Endothelial cell of umbilical vein (primary cell): ENCODE measurements around the gene TFDP1. TPM values are rescaled to one million over a fixed set of nuclear protein-coding genes. Genes with fewer than 3 reads are reported as not detected.

Source experiments
- BruUV-seq: library from RNA; stranded (reverse); fragments of 400-500 nt; replicated peaks from 2 replicates; lab custom pipeline; 2021; lab: Mats Ljungman, UMichigan
- CTCF ChIA-PET: fragments of 300-600, 350-600 bp; sonication (Branson Sonifier 250); formaldehyde crosslinking; loops from one replicate; lab custom pipeline; 2021; ENCODE audit warnings: antibody characterized with exemption, inconsistent platforms; lab: Charles Lee
- POLR2A ChIA-PET: fragments of 300-600, 350-600 bp; sonication (Branson Sonifier 250); formaldehyde crosslinking; loops from one replicate; lab custom pipeline; 2021; ENCODE audit warnings: antibody characterized with exemption, inconsistent platforms; lab: Charles Lee
- DNase-seq: peaks from one replicate; pipeline ENCODE4 v3.0.0-alpha.2; 2011; ENCODE audit warnings: low read depth, low spot score
- FAIRE-seq: peaks from 2 replicates; lab custom pipeline; 2011; peaks lifted over from hg19 to GRCh38; lab: Jason Lieb, UNC
- H2AFZ ChIP-seq: 2 replicates; pipeline ENCODE4 v1.6.0; 2012; ENCODE audit warnings: low read depth, low read length, control low read depth, inconsistent platforms
- H3K27ac ChIP-seq: 2 replicates; pipeline ENCODE4 v1.5.1; 2011; ENCODE audit warnings: low read depth, mild to moderate bottlenecking, control low read depth, low read length, moderate library complexity; ENCODE audit not compliant: insufficient read depth
- H3K27me3 ChIP-seq, 2 experiments: 2 replicates each; pipeline versions ENCODE4 v1.6.0 to v1.6.1; 2011; ENCODE audit warnings: low read length in 2 of 2, mixed read lengths in 1 of 2; ENCODE audit not compliant: control insufficient read depth in 2 of 2, insufficient read depth in 2 of 2
- H3K36me3 ChIP-seq, 2 experiments: 2 replicates in 1 of 2; 3 replicates in 1 of 2; pipeline ENCODE4 v1.5.1; 2011; ENCODE audit warnings: low read length in 2 of 2, mild to moderate bottlenecking in 1 of 2, moderate library complexity in 1 of 2; ENCODE audit not compliant: control insufficient read depth in 2 of 2, insufficient read depth in 2 of 2; ENCODE audit errors: extremely low read depth in 1 of 2
- H3K4me1 ChIP-seq: 3 replicates; pipeline ENCODE4 v1.5.1; 2011; ENCODE audit warnings: mild to moderate bottlenecking, low read length; ENCODE audit not compliant: control insufficient read depth, insufficient read depth; ENCODE audit errors: extremely low read depth
- H3K4me2 ChIP-seq: 2 replicates; pipeline ENCODE4 v1.6.1; 2011; ENCODE audit warnings: low read length, control low read depth, mixed read lengths; ENCODE audit not compliant: insufficient read depth
- H3K4me3 ChIP-seq, 3 experiments: fragments of 200-600 bp in 1 of 3; sonication (generic), shearing (Covaris generic) in 1 of 3; replicated peaks in 1 of 3; 2 replicates each; pipeline ENCODE4 v1.5.1; 2011 to 2016; ENCODE audit warnings: control low read depth in 3 of 3, low read length in 3 of 3, mild to moderate bottlenecking in 2 of 3, inconsistent platforms in 1 of 3, low read depth in 1 of 3, moderate library complexity in 1 of 3; ENCODE audit not compliant: insufficient read depth in 1 of 3
- H3K79me2 ChIP-seq: 2 replicates; pipeline ENCODE4 v1.6.0; 2012; ENCODE audit warnings: low read length, inconsistent platforms; ENCODE audit not compliant: control insufficient read depth, insufficient read depth
- H3K9ac ChIP-seq: replicated peaks from 2 replicates; pipeline ENCODE3; 2011; ENCODE audit warnings: low read length, control low read depth; ENCODE audit not compliant: insufficient read depth; ENCODE audit errors: extremely low read depth
- H3K9me1 ChIP-seq: replicated peaks from 3 replicates; pipeline ENCODE4 v1.6.0; 2011; ENCODE audit warnings: mild to moderate bottlenecking, low read length; ENCODE audit not compliant: control insufficient read depth, insufficient read depth; ENCODE audit errors: extremely low read depth
- H3K9me3 ChIP-seq: replicated peaks from 2 replicates; pipeline ENCODE4 v1.5.1; 2012; ENCODE audit warnings: low read length, inconsistent platforms; ENCODE audit not compliant: control insufficient read depth, insufficient read depth
- H4K20me1 ChIP-seq: replicated peaks from 2 replicates; pipeline ENCODE3; 2011; ENCODE audit warnings: mild to moderate bottlenecking, low read length; ENCODE audit not compliant: control insufficient read depth, insufficient read depth; ENCODE audit errors: extremely low read depth
- EZH2 ChIP-seq: IDR thresholded peaks from 2 replicates; pipeline ENCODE4 v1.6.1; 2012; ENCODE audit warnings: borderline replicate concordance, low read depth, mild to moderate bottlenecking, moderate library complexity, low read length, inconsistent platforms; ENCODE audit not compliant: severe bottlenecking
- FOS ChIP-seq: IDR thresholded peaks from 2 replicates; pipeline ENCODE4 v1.6.1; 2011; ENCODE audit warnings: mild to moderate bottlenecking, low read length, moderate library complexity, borderline replicate concordance; ENCODE audit not compliant: insufficient read depth
- GATA2 ChIP-seq: IDR thresholded peaks from 2 replicates; pipeline ENCODE4 v1.7.0; 2011; ENCODE audit warnings: low read depth, mild to moderate bottlenecking, moderate library complexity, mixed read lengths, low read length; ENCODE audit not compliant: insufficient read length, insufficient read depth
- JUN ChIP-seq: IDR thresholded peaks from 2 replicates; pipeline ENCODE4 v1.6.1; 2011; ENCODE audit warnings: borderline replicate concordance, low read depth; ENCODE audit not compliant: insufficient read length, insufficient read depth
- MYC ChIP-seq: IDR thresholded peaks from one replicate; pipeline ENCODE4 v1.6.1; 2011; ENCODE audit warnings: mild to moderate bottlenecking, low read depth, low read length
- POLR2A ChIP-seq: IDR thresholded peaks from 2 replicates; pipeline ENCODE4 v1.6.1; 2012; ENCODE audit warnings: low read depth, mild to moderate bottlenecking, control low read depth, low read length
- POLR2AphosphoS5 ChIP-seq: IDR thresholded peaks from 2 replicates; pipeline ENCODE4 v1.6.1; 2012; ENCODE audit warnings: low read depth, mild to moderate bottlenecking, control low read depth, low read length, moderate library complexity; ENCODE audit not compliant: insufficient read depth
- dilution Hi-C: fragments of 300-500 bp; cut with MboI; formaldehyde crosslinking; loops from one replicate; pipeline ENCODE4 v1.15.0; 2019; ENCODE audit warnings: low sequenced_read_pairs; ENCODE audit not compliant: extremely low pct_ligation_motif_present
- intact Hi-C: fragments of 100-400 bp; cut with micrococcal nuclease; formaldehyde crosslinking; loops from one replicate; pipeline ENCODE4 v1.10.0; 2022
- polyA plus RNA-seq, 4 experiments: library from polyadenylated mRNA; depleted of rRNA in 3 of 4; stranded (reverse) in 3 of 4; unstranded in 1 of 4; fragments of >200 nt; gene quantifications; 2 replicates each; pipeline versions ENCODE4 v1.2.1 to v1.2.3, GENCODE V29; 2011 to 2012; ENCODE audit warnings: missing spikeins in 1 of 4
- total RNA-seq: library from RNA; stranded (reverse); gene quantifications from 2 replicates; pipeline ENCODE4 v1.2.3, GENCODE V29; 2021
- TF ChIP-seq, protein P1 (sequence below), 2 donors: IDR thresholded peaks; 1 replicate in 1 of 2; 2 replicates in 1 of 2; pipeline ENCODE4 v1.5.1; 2011; ENCODE audit warnings: low read length in 2 of 2, mild to moderate bottlenecking in 2 of 2, moderate library complexity in 2 of 2, control low read depth in 1 of 2, inconsistent platforms in 1 of 2, low read depth in 1 of 2; ENCODE audit not compliant: insufficient read depth in 1 of 2; ENCODE audit errors: extremely low read depth in 1 of 2
- TF ChIP-seq, protein P2 (sequence below): IDR thresholded peaks from 2 replicates; pipeline ENCODE4 v1.6.1; 2011; ENCODE audit not compliant: insufficient read depth, insufficient read length

TFDP1 gene
- total and polyA plus RNA-seq, 2 donors (not counting 3 experiments of a cell fraction or from before 2014, with no cell fraction given), result 64.3 to 137 TPM

DNA sequence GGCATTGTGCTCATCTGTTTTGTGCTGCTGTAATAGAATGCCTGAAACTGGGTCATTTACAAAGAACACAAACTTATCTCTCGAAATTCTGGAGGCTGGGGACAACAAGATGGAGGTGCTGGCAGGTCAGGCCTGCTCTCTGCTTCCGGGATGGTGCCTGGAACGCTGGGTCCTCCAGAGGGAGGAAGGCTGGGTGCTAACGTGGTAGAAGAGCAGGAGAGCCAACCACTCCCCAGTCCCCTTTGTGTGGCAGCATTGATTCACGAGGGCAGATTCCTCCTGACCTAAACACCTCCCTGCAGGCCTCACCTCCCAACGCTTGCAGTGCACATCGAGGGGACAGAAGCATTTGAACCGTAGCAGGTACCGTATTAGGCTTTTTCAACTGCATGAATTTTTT, 34.1 kb upstream of the TFDP1 start:
- H3K27me3 ChIP-seq, result no peaks in the 10 kb centered on the region
- H3K9ac ChIP-seq, result no peak overlapping the region
- ChIA-PET CTCF (no interaction called here), POLR2A (no interaction called here)
- H3K4me1 ChIP-seq, result peaks cover 36% of the 10 kb centered on the region
- TF ChIP-seq POLR2A (no peak), EZH2 (no peak), GATA2 (no peak), MYC (no peak), POLR2AphosphoS5 (no peak), JUN (no peak), FOS (no peak)
- TF ChIP-seq, protein P1, sequence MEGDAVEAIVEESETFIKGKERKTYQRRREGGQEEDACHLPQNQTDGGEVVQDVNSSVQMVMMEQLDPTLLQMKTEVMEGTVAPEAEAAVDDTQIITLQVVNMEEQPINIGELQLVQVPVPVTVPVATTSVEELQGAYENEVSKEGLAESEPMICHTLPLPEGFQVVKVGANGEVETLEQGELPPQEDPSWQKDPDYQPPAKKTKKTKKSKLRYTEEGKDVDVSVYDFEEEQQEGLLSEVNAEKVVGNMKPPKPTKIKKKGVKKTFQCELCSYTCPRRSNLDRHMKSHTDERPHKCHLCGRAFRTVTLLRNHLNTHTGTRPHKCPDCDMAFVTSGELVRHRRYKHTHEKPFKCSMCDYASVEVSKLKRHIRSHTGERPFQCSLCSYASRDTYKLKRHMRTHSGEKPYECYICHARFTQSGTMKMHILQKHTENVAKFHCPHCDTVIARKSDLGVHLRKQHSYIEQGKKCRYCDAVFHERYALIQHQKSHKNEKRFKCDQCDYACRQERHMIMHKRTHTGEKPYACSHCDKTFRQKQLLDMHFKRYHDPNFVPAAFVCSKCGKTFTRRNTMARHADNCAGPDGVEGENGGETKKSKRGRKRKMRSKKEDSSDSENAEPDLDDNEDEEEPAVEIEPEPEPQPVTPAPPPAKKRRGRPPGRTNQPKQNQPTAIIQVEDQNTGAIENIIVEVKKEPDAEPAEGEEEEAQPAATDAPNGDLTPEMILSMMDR (IDR thresholded peaks at IDR 0.05; ENCODE audit: extremely low read depth in 1 of 2, insufficient read depth in 1 of 2, low read depth in 1 of 2, low read length in 2 of 2), result no peak
- TF ChIP-seq, protein P2, sequence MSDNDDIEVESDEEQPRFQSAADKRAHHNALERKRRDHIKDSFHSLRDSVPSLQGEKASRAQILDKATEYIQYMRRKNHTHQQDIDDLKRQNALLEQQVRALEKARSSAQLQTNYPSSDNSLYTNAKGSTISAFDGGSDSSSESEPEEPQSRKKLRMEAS, result no peak
- no peak overlapping the region for H3K4me3 ChIP-seq
- H3K9me3 ChIP-seq, result no peaks in the 10 kb centered on the region
- no peak overlapping the region for H2AFZ ChIP-seq
- no peak for DNase-seq
- FAIRE-seq, result peak; percentile 35
- H3K27ac ChIP-seq, result no peak overlapping the region
- H3K9me1 ChIP-seq, result no peaks in the 10 kb centered on the region
- dilution Hi-C loops, result no loop called here
- H3K36me3 ChIP-seq, result peaks cover 3 to 19% of the 10 kb centered on the region in 2 experiments
- BruUV-seq, result no TSS peak
- H4K20me1 ChIP-seq, result no peaks in the 10 kb centered on the region
- H3K79me2 ChIP-seq, result peaks cover 17% of the 10 kb centered on the region
- intact Hi-C loops, result no loop called here
- H3K4me2 ChIP-seq, result no peak overlapping the region
